ENCODE measurements around the gene RALGPS1.

The RALGPS1 gene

DNA sequence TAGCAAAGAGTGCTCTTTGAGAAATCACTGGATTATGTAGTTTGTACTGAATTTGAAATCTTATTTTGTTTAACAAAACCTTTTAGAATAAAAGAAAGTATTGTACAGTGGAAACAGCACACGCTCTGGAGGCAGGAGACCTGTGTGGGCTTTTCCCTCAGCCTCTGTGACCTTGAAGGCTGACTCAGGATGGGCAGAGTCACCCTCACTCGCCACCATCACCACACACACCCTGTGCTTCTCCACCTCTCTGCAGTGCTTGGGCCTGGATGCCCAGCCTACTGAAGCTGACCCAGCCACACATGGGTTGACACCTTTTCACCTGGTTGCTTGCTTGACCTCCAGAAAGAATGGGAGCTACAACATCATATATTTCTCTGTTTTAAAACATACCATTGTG lies 188.2 kb downstream of the RALGPS1 start:
- DNase-seq (ENCODE audit: low read depth) = no peak

DNA sequence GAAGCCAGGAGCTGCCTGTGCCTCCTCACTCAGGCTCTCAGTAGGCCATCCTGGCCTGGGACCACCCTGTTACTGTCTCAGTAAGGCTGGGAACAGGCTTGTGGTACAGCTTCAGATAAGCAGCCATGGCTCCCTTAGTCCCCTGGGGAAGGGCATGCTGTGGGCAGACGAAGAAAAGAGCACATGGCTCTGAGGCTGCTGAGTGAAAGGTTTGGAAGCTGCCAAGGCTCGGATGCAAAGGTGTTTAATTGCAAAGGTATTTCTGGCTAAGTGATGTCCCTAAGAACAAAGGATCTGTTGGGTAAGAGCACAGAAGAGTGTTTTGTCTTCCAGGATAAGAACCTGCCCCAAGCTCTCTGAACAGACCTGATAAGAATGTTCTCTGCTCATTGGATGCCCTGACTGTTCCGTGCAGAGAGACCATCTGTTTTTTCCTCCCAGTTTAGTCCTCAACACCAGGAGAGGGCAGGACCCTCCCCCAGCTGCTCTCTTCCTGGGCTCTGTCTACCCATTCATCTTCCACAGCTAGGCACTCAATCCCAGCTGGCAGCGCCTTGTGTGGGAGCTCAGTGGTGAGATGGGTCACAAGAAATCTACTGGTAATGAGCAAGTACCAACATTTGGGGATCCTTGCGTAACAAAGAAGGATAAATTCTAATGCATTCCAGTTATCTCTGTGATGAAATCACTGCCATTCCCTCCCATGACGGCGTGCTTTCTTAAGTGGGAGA lies 190.2 kb downstream of the RALGPS1 start:
- DNase-seq (ENCODE audit: low read depth) = no peak

DNA sequence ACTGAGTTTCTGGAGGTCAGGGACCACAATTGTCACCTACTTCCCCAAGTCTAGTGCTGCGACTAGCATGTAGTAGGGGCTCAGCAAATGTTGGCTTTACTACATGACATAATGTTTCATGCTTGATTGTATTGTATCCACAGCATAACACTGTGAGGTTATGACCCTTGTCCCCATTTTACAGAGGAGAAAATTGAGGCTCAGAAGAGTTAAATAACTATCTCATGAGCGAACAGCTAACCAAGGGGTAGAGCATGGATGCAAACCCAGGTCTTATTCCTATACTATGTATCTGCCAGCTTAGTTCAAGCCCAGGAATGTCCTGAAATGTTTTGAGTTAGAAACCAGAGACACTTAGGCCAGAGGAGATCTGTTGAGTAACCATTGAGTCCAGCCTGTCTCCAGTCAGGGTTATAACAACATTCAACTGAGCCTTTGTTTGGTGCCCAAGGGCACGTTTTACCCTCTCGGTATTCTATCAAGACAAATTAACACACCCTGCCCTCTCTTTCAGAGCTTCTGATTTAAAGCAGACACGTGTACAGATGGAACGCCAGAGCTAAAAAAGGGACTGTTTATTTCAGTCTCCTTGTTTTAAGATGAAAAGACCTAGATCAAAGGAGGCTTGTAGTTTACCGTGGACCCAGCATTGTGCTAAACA lies 191.4 kb downstream of the RALGPS1 start:
- DNase-seq (ENCODE audit: low read depth) = no peak

DNA sequence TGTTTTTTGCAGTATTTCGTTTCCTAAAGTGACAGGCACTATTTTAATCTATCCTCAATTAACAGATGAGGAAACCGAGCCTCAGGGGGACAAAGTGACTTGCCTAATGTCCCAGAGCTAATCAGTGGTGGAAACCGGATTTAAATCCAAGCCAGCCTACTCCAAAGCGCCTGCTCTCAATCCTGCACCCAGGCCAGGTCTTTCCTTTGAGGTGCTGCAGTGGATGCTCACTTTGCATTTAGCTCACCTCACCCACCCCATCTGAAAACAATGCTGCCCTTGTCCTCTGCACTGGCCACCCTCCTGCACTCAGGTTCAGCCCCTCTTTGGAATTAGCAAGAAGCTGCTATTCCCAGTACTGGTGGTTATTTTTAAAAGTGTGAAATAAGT lies 191.9 kb downstream of the RALGPS1 start:
- DNase-seq (ENCODE audit: low read depth) = no peak

DNA sequence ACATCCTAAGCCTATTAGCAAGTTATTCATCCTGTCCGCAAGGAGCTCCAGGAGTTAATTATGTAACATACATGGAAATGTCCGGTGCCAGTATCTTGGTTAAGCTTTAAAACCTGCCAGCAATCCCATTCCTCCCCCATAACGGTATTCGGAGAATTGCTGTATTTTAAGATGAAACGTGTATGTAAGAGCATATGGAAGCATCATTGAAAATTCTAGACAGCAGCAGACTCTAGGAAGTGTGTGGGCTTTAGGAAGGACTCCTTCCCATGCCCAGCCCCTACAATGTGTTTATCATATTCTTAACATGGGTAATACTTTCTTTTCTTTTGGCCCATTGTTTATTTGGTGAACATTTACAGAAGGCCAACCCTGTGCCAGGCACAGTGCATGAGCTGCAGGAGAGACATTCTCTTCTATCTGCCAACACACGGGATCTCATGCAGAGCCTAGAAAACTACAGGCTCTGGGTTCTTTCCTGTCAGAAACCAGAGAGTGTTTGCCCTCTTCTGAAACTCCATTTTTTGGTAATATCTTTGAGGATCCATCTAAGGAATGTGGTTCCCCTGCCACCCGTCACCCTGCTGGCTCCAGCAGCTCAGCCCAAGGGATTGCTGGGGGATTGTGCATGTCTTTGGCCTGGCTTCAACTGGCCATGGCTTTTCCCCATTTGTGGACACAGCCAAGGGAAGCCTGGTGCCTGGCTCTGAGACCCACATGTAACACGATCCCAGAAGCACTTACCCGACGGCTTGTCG lies 192.8 kb downstream of the RALGPS1 start:
- DNase-seq (ENCODE audit: low read depth) = no peak

DNA sequence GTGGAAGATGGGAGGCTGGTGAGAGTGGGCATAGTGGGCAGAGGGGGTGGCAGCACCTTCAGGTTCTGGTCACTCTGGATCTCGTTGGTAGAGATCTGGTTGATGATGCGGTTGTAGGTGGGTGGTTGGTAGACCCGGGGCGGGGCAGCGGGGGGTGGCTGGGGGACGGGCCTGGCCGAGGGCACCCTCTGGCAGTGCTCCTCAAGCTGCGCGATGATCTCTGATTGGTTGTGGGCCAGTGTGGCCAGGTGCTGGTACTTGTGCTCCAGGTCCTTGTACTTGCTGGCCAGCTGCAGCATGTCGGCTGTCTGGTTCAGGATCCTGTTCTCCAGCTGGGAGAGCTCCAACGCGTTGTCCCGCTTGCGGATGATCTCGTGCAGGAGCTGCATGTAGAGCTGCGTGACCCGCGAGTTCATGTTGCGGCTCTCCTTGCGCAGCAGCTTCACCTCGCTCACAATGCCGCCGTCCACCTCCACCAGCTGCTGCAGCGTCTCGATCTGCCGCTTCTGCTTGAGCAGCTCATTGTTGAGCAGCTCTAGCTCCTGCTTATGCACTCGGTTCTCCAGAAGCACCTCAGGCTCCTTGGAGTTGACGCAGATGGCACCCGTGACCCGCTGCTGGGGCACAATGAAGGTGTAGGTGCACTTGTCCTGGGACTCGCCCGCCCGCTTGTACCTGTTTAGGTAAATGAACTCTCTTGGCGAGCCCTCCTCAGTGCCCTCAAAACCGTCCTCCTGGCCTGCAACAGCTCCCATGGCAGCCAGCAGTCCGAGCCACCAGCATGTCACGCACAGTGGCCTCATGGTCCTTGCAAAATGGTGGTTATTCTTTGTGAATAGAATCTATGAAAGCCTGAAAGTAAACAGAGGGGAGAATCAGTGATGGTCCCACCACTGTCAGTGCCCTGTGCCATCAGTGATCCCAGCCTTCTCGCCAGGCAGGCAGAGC lies 193.6 kb downstream of the RALGPS1 start:
- DNase-seq (ENCODE audit: low read depth) = no peak

DNA sequence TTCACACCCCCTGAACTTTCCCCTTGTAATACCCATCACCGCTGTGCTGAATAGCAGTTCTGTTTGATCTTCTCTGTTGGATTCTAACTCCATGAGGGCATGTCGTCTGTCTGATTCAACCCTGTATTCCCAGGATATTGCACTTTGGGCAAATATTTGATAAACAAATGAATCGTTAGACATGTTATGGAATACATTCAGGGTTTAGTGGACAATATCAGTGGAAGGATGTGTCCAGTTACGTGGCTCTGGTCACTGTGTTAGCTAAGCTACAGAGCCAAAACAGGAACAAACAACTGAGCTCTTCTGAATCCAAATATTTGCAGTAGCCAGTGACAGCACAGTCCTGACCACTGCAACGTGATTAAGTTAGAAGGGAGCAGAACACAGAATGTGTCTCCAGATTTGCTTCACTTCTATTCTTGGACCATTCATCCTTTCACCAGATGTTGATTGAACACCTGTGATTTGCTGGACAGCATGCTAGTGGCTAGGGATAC lies 194.7 kb downstream of the RALGPS1 start:
- DNase-seq (ENCODE audit: low read depth) = no peak

DNA sequence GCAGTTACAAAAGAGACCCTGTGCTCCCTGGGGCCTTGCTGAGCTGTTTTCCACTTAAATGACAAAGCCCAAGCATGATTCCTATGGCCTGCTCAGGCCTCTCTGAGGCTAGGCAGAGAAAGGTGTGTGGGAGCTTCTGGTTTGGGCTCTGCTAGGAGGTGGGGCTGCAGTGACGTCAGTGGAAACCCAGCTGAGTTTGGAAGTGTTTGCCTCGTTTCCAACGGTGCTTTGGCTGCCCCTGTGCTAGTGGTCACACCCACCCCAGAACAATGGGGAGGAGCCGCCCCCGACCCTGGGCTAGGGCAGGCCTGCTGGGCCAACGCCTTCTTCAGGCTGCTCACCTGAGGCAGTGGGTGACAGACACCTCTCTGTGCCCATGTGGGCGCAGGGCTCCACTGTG lies 197.5 kb downstream of the RALGPS1 start:
- DNase-seq (ENCODE audit: low read depth) = no peak

DNA sequence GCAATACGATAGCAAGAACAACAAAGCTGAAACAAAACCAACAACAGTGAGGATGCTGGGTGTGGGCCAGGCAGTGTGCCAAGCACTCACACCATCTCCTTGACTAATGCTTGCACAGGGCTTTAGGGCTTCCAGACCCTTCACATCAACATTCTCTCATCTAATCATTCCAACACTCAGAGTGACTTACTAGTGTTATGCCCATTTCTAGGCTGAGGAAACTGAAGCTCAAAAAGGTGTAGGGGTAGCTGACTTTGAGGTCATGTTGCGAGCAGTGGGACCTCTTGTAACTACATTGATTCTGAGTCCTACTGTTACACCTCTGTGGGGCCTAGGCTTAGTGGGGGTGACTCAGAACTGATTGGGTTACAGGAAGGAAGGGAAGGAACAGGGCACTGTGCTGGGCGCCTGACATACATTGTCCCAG lies 198.2 kb downstream of the RALGPS1 start:
- no peak for DNase-seq (ENCODE audit: low read depth)

DNA sequence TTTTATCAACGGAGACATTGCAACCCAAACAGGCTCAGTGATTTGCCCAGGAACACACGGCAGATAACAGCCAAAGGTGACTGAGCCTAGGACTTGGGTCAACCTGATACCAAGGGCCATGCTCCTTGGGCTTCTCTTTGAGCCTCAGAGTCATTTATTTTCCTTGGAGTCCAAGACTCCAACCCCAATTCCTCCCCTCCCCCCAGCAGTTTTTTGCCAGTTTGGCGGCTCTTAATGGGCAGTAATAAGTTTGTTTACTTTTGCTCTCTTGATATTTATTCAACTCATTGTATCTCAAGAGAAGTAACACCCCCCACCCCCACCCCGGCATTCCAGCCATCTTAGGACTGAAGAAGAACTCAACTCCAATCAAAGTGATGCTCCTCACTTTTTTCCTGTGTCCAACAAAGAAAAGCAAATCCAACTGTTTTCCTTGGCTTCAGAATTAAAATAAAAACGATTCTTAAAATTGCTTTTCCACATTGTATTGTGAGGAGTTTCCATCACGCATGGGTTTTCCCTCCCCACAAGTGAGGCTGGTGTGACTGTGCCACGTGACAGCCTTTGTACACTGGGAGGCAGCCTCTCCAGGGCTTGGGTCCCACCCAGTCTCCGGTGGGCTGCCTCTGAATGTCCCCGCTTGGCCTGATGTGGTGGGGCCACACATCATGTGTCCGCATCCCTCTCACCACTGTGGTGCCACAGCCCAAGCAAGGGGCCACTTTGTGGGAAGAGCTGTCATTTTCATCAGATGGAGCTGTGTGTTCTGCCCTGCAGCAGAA lies 198.8 kb downstream of the RALGPS1 start:
- DNase-seq (ENCODE audit: low read depth) = no peak

DNA sequence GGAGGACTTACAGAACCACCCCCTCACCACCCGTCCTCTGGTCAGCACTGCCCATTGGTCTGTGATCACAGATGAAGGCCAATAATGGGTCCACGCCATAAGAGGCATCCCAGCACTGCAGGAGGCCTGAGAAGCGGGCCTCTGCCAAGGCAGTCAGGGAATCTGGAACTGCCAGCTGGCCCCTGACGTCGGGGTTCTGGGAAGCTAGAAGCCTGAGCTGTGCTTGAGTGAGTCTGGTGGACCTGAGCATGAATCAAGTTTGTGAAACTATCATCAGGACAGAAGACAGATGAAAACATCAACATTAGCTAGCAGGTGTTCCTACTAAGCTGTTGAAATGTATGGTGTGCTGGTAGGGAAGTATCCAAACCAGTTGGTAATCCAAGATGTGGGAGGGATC lies 200.0 kb downstream of the RALGPS1 start:
- DNase-seq (ENCODE audit: low read depth) = no peak

DNA sequence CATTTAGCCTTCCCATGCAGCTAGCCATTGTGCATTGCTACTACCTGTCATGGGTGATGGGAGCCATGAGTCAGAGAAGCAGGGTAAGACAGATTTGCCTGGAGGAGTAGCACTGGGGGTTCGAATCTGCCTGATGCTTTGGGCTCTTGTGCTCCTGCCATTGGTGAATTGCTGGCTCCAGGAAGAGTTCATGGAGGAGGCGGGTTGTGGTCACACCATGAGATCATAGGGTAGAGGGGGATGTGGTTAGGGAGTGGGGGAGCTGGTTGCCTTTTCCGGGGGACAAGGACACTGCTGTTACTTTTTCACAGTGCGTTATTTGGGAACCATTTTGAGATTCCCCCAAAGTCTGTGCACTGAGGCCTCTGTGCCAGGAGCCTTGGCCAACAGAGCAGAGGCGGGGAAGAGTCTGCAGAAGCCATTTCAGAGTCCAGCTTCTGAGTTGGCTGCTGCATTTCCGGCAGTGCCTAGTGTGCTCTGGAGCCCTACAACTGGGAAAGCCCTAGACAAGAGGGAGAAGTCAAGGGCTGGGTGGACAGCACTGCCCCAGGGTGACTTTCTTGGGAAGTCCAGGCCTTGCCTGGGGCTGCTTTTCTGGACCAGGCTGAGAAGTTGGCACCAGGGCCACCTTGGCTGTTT lies 201.6 kb downstream of the RALGPS1 start:
- DNase-seq (ENCODE audit: low read depth) = no peak

DNA sequence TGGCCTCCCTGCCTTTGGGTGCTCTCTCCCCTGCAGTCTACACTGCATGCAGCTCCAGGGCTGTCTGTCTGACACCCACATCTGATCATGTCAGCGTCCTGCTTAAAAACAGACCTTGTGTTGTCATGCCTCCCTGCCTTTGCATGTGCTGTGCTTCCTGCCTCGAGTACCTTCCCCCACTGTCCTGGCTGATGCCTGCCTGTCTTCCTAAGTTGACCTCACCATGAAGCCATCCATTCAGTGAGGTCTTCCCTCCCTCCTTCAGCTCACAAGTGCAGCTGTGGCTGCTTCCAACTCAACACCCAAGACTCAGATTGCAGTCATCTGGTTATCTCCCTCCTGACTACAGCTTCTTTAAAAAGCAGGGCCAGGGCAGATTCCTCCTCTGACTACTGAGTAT lies 202.4 kb downstream of the RALGPS1 start:
- DNase-seq (ENCODE audit: low read depth) = no peak

DNA sequence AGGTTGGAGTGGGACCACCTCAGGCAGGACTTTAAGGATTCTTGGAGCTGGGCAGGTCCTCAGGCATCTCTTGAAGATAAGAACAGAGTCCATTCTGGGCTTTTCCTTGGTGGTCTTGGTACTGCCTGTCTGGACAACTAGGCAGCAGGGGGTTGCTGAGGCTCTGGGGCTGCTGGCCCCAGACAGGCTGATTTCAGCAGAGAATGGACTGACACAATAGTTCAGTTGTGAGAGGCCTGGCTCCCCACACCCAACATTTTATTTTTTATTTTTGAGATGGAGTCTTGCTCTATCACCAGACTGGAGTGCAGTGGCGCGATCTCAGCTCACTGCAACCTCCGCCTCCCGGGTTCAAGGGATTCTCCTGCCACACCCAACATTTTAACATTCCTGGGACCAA lies 203.2 kb downstream of the RALGPS1 start:
- DNase-seq (ENCODE audit: low read depth) = no peak

DNA sequence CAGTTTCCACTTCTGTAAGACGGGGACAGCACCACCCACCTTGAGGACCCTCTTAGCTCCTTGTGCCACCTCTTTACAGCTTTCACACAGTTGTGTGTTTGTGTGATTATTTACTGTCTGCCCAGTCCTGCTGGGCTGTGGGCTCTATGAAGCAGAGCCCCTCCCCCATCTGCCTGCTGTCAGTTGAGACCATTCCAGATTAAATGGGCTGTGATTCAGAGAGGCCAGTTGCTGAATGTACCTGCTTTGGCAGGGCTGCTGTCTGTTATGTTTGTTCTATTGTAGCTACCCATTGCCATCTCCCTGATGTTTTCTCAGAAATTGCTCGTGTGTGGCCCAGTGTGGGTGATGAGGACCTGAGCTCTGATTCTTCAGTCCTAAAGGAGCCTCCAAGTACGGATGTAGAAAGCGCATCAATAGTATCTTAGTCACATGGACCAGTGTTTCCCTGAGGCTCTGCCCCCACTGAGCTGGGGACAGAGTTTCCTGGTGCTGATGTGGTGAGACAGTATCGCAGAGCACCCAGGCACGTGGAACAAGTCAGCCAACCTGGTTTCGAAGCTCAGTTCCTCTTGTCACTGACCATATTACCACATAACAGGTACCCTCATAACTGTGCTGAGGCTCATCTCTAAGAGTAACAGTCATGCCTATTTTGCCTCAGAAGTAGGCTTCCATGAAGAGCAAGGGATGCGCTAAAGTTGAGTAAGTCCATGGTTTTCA lies 204.2 kb downstream of the RALGPS1 start:
- DNase-seq (ENCODE audit: low read depth) = no peak

DNA sequence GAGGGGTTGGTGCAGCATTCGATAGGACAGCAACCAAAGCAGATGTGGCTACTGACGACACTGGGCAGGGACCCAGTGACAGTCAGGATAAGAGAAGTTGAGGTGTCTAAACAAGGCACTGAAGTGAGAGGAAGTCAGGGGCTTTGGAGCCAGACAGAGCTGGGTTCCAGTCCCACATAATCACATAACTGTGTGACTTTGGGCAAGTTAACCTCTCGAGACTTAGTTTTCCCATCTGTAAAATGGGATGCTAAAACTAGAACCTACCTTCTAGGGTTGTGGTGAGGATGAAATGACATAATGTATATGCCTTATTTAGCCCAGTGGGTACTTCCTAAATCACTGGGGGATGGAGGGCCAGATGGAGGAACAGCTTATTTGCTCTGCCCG lies 204.7 kb downstream of the RALGPS1 start:
- DNase-seq (ENCODE audit: low read depth) = no peak

DNA sequence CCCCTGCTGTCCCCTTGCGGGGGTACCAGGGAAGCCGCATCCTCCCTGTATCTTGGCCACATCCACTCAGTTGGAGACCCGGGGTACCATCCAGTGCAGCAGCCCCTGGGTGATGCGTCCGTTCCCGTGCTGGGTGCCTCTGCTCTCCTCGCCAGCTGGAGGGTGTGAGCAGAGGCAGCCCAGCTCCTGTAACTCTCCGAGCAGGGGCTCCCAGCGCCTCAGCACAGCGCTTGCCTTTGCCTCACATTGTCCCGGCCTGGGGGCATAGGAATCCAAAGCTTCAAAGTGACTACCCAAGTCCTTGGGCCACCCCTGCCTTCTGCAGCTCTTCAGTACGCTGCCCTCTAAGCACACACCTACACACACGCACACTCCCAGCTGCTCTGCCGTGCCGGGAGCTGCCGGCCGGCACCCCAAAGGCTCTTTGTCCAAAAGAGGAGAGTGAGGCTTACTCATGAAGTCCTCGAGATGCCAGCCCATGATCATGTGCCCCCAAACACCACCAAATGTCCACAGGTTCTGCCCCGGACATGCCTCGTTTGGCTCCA lies 207.1 kb downstream of the RALGPS1 start:
- no peak for DNase-seq (ENCODE audit: low read depth)

DNA sequence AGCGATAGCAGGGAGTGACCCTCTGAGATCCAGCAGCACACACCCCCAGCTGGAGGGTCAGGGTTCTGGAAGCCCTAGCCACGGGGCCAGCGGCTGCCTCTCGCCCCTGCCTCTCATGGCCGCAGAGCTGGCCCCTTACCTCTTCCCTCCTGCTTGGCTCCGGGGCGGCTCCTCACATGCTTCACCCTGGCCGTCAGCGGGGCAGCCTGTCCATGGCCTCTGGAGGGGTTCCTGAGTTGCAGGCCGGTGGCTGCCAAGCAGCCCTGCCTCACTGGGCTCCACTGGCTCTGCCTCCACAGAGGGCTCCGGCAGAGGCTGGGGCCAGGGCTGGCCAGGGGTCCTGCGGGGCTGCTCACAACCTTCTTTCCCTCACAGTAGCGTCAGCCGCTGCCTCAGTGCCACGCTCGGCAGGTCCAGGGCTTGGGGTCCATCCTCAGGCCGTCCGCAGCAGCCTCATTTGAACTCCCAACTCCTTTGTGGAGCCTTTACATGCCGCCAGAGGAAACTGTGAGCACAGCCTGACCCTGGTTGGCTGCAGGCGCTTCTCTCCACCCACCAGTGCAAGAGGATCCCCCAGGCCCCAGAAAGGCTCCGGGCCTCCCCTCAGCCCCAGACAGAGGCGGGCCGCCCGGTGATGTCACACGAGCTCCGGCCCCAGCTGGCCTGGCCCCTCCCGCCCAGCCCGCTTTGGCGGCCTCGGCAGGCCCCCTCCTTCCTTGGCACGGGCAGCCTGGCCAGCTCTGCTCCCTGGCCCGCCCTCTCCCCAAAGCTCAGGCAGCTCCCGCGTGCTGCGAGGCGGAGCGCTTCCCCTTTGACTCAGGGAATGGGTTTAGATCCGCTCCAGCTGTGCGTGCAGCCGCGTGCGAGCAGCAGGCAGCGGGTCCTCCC lies 207.8 kb downstream of the RALGPS1 start, which contains the start of gene ANGPTL2:
Gene ANGPTL2 (minus strand): TSS at position 460 of the 888 bp plus-strand sequence. CDS start 13,904 bp downstream, outside the sequence.
- DNase-seq (ENCODE audit: low read depth) = no peak

All from T-helper 22 cell (primary cell).